OCI-LY3 (cell line): ENCODE measurements around the gene SEMA6D.

Source experiments
- H2AFZ ChIP-seq: fragments of 200-600, 300-600 bp; shearing (Covaris generic); 2 replicates; pipeline ENCODE4 v1.6.0; 2014; ENCODE audit warnings: antibody characterized with exemption, low read depth, low read length
- H3K27ac ChIP-seq: fragments of 200-600, 300-600 bp; sonication (generic); 2 replicates; pipeline ENCODE4 v1.5.1; 2014; ENCODE audit warnings: mild to moderate bottlenecking, low read length, moderate library complexity, mixed read lengths
- H3K27me3 ChIP-seq: fragments of 200-600, 300-600 bp; sonication (generic); 2 replicates; pipeline ENCODE4 v1.6.1; 2014; ENCODE audit warnings: low read depth, low read length, mixed read lengths
- H3K36me3 ChIP-seq: fragments of 200-600, 300-600 bp; sonication (generic); replicated peaks from 2 replicates; pipeline ENCODE3; 2014; ENCODE audit warnings: low read depth, low read length, mixed read lengths
- H3K4me1 ChIP-seq: fragments of 300-600, 200-600 bp; sonication (generic); 2 replicates; pipeline ENCODE4 v1.6.1; 2014; ENCODE audit warnings: low read length, mixed read lengths
- H3K4me2 ChIP-seq: fragments of 200-600, 300-600 bp; sonication (generic); 2 replicates; pipeline ENCODE4 v1.6.1; 2014; ENCODE audit warnings: low read length, mixed read lengths
- H3K4me3 ChIP-seq: fragments of 300-600, 200-600 bp; sonication (generic); 2 replicates; pipeline ENCODE4 v1.5.1; 2014; ENCODE audit warnings: antibody characterized with exemption, mild to moderate bottlenecking, low read length, moderate library complexity
- H3K79me2 ChIP-seq: fragments of 300-600, 200-600 bp; shearing (Covaris generic); 2 replicates; pipeline ENCODE4 v1.6.1; 2014; ENCODE audit warnings: mild to moderate bottlenecking, low read length, mixed read lengths
- H3K9ac ChIP-seq: fragments of 300-600, 200-600 bp; shearing (Covaris generic); 2 replicates; pipeline ENCODE4 v1.6.0; 2014; ENCODE audit warnings: mild to moderate bottlenecking, low read length, moderate library complexity
- H3K9me3 ChIP-seq: fragments of 200-600, 300-600 bp; shearing (Covaris generic); 2 replicates; pipeline ENCODE4 v1.6.1; 2014; ENCODE audit warnings: low read length, mixed read lengths; ENCODE audit not compliant: insufficient read depth
- H4K20me1 ChIP-seq: fragments of 200-600, 300-600 bp; sonication (generic); 2 replicates; pipeline ENCODE4 v1.6.1; 2016; ENCODE audit warnings: low read length, mixed read lengths; ENCODE audit not compliant: insufficient read depth
- CTCF ChIP-seq: fragments of 200-600, 300-600 bp; sonication (generic); IDR thresholded peaks from 2 replicates; pipeline ENCODE4 v1.5.1; 2014; ENCODE audit warnings: antibody characterized with exemption, low read length, low read depth
- EZH2phosphoT487 ChIP-seq: fragments of 200-600 bp; shearing (Covaris generic); IDR thresholded peaks from 2 replicates; pipeline ENCODE4 v1.6.1; 2018; ENCODE audit warnings: antibody characterized with exemption, mixed run types, low read depth

SEMA6D gene

GRCh38 chr15:47795864-47796263 is 78.6 kb downstream of the SEMA6D start:
- H3K4me2 ChIP-seq = no peak overlapping the region
- no peak overlapping the region for H3K4me3 ChIP-seq
- no peak overlapping the region for H2AFZ ChIP-seq
- no peaks in the 10 kb centered on the region for H4K20me1 ChIP-seq
- no peak for TF ChIP-seq EZH2phosphoT487
- no peak for TF ChIP-seq CTCF
- no peaks in the 10 kb centered on the region for H3K4me1 ChIP-seq
- no peaks in the 10 kb centered on the region for H3K9me3 ChIP-seq
- no peaks in the 10 kb centered on the region for H3K79me2 ChIP-seq
- H3K9ac ChIP-seq = no peak overlapping the region
- H3K27ac ChIP-seq = no peak overlapping the region
- no peaks in the 10 kb centered on the region for H3K36me3 ChIP-seq
- peaks cover 53% of the 10 kb centered on the region for H3K27me3 ChIP-seq

GRCh38 chr15:47796339-47796738 is 79.0 kb downstream of the SEMA6D start:
- Histone ChIP-seq H3K9me3 (no peaks in the 10 kb centered on the region), H3K4me3 (no peak overlapping the region), H3K36me3 (no peaks in the 10 kb centered on the region), H2AFZ (no peak overlapping the region), H3K4me1 (no peaks in the 10 kb centered on the region), H3K27me3 (peaks cover 53% of the 10 kb centered on the region), H3K79me2 (no peaks in the 10 kb centered on the region), H3K4me2 (no peak overlapping the region), H3K9ac (no peak overlapping the region), H4K20me1 (no peaks in the 10 kb centered on the region), H3K27ac (no peak overlapping the region)
- TF ChIP-seq CTCF = no peak
- no peak for TF ChIP-seq EZH2phosphoT487

- Histone ChIP-seq H3K36me3 (no peaks in the 10 kb centered on the region), H3K9me3 (no peaks in the 10 kb centered on the region), H3K4me1 (no peaks in the 10 kb centered on the region), H3K27me3 (peaks cover 54% of the 10 kb centered on the region), H3K27ac (no peak overlapping the region), H3K4me3 (no peak overlapping the region), H3K9ac (no peak overlapping the region), H2AFZ (no peak overlapping the region), H3K79me2 (no peaks in the 10 kb centered on the region), H4K20me1 (no peaks in the 10 kb centered on the region), H3K4me2 (no peak overlapping the region)
- TF ChIP-seq CTCF (no peak), EZH2phosphoT487 (no peak)
These were observed 79.5 kb downstream of the SEMA6D start for GRCh38 chr15:47796830-47797229.

GRCh38 chr15:47801522-47801921 is 84.2 kb downstream of the SEMA6D start:
- H3K4me1 ChIP-seq = no peaks in the 10 kb centered on the region
- H3K79me2 ChIP-seq = no peaks in the 10 kb centered on the region
- H3K27ac ChIP-seq = no peak overlapping the region
- H2AFZ ChIP-seq = no peak overlapping the region
- no peak overlapping the region for H3K4me3 ChIP-seq
- H3K4me2 ChIP-seq = no peak overlapping the region
- H3K9me3 ChIP-seq = no peaks in the 10 kb centered on the region
- no peak overlapping the region for H3K9ac ChIP-seq
- no peaks in the 10 kb centered on the region for H3K36me3 ChIP-seq
- H3K27me3 ChIP-seq = peaks cover 69% of the 10 kb centered on the region
- no peaks in the 10 kb centered on the region; the same call in 1 of the 2 replicates for H4K20me1 ChIP-seq
- TF ChIP-seq CTCF (no peak), EZH2phosphoT487 (no peak)
